HG03097 (cell line): ENCODE measurements around the gene PADI3.
"Not testable (repeated sequence)": the region's sequence is repeated elsewhere in the genome, so short reads cannot be mapped to it uniquely, and the experiment has no call there.

Source experiments
- ATAC-seq: cut with Tn5 transposase; IDR thresholded peaks from one replicate; pipeline ENCODE4 v1.9.1; 2021; ENCODE audit not compliant: unreplicated experiment, low FRiP score

PADI3 gene

DNA sequence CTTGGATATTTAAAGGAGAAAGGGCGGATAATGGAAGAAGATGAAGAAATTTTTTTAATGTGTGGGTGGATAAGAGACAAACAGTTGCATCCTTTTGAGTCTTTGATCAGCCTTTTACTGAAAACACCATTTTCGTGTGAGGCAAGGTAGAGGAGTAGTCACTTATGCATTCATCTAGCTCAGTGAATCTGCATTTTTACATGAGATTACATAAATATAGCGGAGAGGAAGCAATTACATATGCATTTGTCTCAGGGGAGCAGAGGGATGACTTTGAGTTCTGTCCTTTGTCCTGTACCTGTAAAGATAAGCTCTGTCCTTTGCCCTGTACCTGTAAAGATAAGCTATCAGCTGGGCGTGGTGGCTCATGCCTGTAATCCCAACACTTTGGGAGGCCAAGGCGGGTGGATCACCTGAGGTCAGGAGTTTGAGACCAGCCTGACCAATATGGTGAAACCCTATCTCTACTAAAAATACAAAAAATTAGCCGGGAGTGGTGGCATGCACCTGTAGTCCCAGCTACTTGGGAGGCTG, 73.0 kb downstream of the PADI3 start:
- not testable (repeated sequence) for ATAC-seq

DNA sequence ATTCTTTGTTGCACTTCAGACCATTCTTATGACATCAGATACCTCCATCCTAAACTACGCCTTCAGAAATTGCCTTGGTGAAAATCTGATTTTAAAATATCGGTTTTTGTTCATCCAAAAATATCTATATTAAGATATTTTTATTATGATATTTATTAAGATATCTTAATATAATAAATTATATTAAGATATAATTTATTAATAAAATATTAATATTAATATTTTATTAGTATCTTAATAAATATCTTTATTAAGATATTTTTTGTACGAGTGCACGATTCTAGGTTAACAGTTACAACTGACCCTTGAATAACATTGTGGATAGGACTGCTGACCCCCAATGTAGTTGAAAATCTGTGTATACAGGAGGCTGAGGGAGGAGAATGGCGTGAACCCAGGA, 80.0 kb downstream of the PADI3 start:
- ATAC-seq, result no peak

DNA sequence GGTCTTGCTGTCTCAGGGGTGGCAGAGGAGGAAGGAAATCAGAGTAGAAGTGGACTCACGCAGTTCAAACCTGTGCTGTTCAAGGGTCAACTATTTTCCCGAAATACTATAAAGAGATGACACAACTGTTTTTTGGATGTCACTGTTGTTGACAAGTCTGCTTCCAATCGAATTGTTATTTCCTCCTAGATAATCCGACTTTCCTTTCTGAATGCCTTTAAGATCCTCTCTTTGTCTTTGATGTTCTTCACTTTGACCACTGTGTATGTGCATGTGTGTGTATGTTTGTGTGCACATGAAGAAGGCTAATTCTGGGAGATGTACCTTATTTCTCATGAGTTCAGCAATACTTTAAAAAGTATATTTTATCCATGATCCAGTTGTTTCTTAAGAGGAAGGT, 80.7 kb downstream of the PADI3 start:
- no peak for ATAC-seq

DNA sequence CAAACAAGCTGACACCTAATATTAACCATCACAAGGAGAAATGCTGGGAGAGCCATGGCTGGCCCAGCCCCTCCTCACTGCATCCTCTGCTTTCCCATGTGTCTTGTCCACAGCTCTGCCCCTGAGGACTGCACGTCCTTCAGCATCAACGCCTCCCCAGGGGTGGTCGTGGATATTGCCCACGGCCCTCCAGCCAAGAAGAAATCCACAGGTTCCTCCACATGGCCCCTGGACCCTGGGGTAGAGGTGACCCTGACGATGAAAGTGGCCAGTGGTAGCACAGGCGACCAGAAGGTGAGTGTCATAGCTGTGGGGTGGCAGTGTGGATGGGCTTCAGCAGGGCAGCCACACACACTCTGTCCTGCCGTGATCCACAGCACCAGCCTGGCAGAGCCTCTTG, 82.0 kb downstream of the PADI3 start:
- ATAC-seq, result no peak

DNA sequence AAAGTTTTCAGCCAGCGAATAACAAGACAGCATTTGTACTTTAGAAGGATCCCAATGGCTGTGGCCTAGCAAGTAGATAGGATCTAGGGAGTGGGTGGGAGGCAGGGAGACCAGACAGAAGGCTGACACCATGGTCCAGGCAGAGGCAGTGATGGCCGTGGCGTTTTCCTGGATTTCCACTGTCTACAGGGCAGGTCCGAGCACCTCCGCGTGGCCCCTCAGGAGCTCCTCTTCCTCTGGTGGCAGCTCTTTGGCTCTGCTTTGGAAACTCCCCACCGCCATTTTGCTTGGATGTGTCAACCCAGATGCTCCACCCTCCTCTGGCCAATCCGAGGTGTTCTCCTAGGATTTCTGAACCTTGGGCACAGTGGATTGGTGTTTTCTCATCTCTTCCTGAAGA, 84.2 kb downstream of the PADI3 start:
- no peak for ATAC-seq
